ENCODE results near the gene S100A4.
A peak's percentile ranks its signal among the peaks of the same experiment; 100 is the strongest.
"Not testable (repeated sequence)": the region's sequence is repeated elsewhere in the genome, so short reads cannot be mapped to it uniquely, and the experiment has no call there.

S100A4 gene

GRCh38 chr1:153533689-153534201, 11.9 kb downstream of the S100A4 start:
- DNase-seq (ENCODE audit: low read depth in 3 of 3): no peak

- DNase-seq (ENCODE audit: low read depth in 3 of 3): peak; percentile 55 to 66 (median 58)
Measured at GRCh38 chr1:153532769-153533599, 12.6 kb downstream of the S100A4 start.

- DNase-seq (ENCODE audit: low read depth in 3 of 3): peak in 1 of 3 experiments; percentile 36
Measured at GRCh38 chr1:153532181-153532580, 13.4 kb downstream of the S100A4 start.

- DNase-seq (ENCODE audit: low read depth in 3 of 3): no peak
Measured at GRCh38 chr1:153531638-153532037, 14.0 kb downstream of the S100A4 start.

- DNase-seq (ENCODE audit: low read depth in 3 of 3): no peak
Measured at GRCh38 chr1:153527683-153528040, 17.9 kb downstream of the S100A4 start.

GRCh38 chr1:153527023-153527682, 18.5 kb downstream of the S100A4 start:
- DNase-seq (ENCODE audit: low read depth in 3 of 3): no peak

- no peak for DNase-seq (ENCODE audit: low read depth in 3 of 3)
Measured at GRCh38 chr1:153526132-153526543, 19.5 kb downstream of the S100A4 start.

GRCh38 chr1:153525088-153525728, 20.4 kb downstream of the S100A4 start:
- no peak for DNase-seq (ENCODE audit: low read depth in 3 of 3)

- not testable (repeated sequence) for DNase-seq (ENCODE audit: low read depth in 3 of 3)
Measured at GRCh38 chr1:153522353-153523048, 23.1 kb downstream of the S100A4 start.

- DNase-seq (ENCODE audit: low read depth in 3 of 3): not testable (repeated sequence)
Measured at GRCh38 chr1:153521808-153522207, 23.8 kb downstream of the S100A4 start.

- DNase-seq (ENCODE audit: low read depth in 3 of 3): no peak
Measured at GRCh38 chr1:153520818-153521476, 24.7 kb downstream of the S100A4 start.

- DNase-seq (ENCODE audit: low read depth in 3 of 3): not testable (repeated sequence)
Measured at GRCh38 chr1:153520137-153520691, 25.4 kb downstream of the S100A4 start.

- DNase-seq (ENCODE audit: low read depth in 3 of 3): no peak
Measured at GRCh38 chr1:153519242-153519641, 26.4 kb downstream of the S100A4 start.

- no peak for DNase-seq (ENCODE audit: low read depth in 3 of 3)
Measured at GRCh38 chr1:153515504-153516394, 29.9 kb downstream of the S100A4 start.

- no peak for DNase-seq (ENCODE audit: low read depth in 3 of 3)
Measured at GRCh38 chr1:153513666-153514065, 31.9 kb downstream of the S100A4 start.

GRCh38 chr1:153513023-153513422, 32.6 kb downstream of the S100A4 start:
- no peak for DNase-seq (ENCODE audit: low read depth in 3 of 3)

- peak; percentile 61 to 67 (median 66) for DNase-seq (ENCODE audit: low read depth in 3 of 3)
Measured at GRCh38 chr1:153510984-153511410, 34.6 kb downstream of the S100A4 start.

GRCh38 chr1:153509729-153510354, 35.8 kb downstream of the S100A4 start:
- peak in 2 of 3 experiments; percentile 32 to 46 for DNase-seq (ENCODE audit: low read depth in 3 of 3)

GRCh38 chr1:153509036-153509435, 36.6 kb downstream of the S100A4 start:
- DNase-seq (ENCODE audit: low read depth in 3 of 3): no peak
